ENCODE measurements around the gene LIME1.

Gene LIME1

DNA sequence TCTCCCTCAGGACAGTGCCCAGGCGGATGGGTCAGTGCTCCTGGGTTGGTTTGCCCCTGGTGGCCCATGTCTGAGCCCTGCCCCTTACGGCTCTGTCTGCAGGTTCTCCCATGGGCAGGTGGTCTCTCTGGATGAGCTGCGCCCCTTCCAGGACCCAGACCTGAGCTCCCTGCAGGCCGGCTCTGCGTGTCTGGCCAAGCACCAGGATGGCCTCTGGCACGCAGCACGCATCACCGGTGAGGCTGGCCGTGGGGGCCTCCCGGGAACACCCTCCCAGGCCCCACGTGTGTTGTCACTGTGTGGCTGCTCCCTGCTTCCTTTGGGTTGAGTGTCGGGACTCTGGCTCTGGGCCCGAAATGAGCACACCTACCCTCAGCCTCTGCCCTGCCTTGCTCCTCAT, 3.3 kb upstream of the LIME1 start:
- H3K27me3 ChIP-seq (replicated peaks; ENCODE audit: control insufficient read depth, insufficient read depth, low read length) = no peaks in the 10 kb centered on the region

DNA sequence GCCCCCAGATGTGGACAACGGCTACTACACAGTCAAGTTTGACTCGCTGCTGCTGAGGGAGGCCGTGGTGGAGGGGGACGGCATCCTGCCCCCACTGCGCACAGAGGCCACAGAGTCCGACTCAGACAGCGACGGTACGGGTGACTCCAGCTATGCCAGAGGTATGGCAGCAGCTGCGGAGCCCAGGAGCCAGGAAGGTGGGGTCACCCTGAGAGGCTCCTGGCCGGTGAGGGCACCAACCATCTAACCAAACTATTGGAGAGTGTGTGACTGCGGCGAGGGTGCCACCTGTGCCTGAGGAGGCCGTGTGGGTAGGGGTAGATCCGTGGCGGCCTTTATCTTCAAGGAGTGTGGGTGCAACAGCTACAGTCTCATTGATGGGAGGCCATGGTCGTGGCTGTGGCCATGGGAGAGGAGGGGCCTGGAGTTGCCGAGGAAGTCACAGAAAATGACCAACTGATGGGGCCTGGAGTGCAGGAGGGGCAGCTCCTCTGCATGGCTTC, 2.8 kb upstream of the LIME1 start:
- Histone ChIP-seq H3K27me3 (replicated peaks; ENCODE audit: control insufficient read depth, insufficient read depth, low read length) (no peaks in the 10 kb centered on the region), H3K36me3 (ENCODE audit: control insufficient read depth, insufficient read depth, low read length) (peaks cover 26% of the 10 kb centered on the region), H3K4me3 (replicated peaks; ENCODE audit: low read depth, low read length) (no peak overlapping the region)
- DNase-seq (ENCODE audit: extremely low read depth, insufficient read length) = no peak
- TF ChIP-seq, protein P1, sequence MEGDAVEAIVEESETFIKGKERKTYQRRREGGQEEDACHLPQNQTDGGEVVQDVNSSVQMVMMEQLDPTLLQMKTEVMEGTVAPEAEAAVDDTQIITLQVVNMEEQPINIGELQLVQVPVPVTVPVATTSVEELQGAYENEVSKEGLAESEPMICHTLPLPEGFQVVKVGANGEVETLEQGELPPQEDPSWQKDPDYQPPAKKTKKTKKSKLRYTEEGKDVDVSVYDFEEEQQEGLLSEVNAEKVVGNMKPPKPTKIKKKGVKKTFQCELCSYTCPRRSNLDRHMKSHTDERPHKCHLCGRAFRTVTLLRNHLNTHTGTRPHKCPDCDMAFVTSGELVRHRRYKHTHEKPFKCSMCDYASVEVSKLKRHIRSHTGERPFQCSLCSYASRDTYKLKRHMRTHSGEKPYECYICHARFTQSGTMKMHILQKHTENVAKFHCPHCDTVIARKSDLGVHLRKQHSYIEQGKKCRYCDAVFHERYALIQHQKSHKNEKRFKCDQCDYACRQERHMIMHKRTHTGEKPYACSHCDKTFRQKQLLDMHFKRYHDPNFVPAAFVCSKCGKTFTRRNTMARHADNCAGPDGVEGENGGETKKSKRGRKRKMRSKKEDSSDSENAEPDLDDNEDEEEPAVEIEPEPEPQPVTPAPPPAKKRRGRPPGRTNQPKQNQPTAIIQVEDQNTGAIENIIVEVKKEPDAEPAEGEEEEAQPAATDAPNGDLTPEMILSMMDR (IDR thresholded peaks at IDR 0.05; ENCODE audit: insufficient read depth, low read length, poor library complexity, severe bottlenecking) = no peak

More for the DNA sequence above, 3.3 kb upstream of the LIME1 start:
- DNase-seq (ENCODE audit: extremely low read depth, insufficient read length) = no peak
- Histone ChIP-seq H3K36me3 (ENCODE audit: control insufficient read depth, insufficient read depth, low read length) (peaks cover 26% of the 10 kb centered on the region), H3K4me3 (replicated peaks; ENCODE audit: low read depth, low read length) (no peak overlapping the region)
- TF ChIP-seq, protein P1 (IDR thresholded peaks at IDR 0.05; ENCODE audit: insufficient read depth, low read length, poor library complexity, severe bottlenecking) = no peak

DNA sequence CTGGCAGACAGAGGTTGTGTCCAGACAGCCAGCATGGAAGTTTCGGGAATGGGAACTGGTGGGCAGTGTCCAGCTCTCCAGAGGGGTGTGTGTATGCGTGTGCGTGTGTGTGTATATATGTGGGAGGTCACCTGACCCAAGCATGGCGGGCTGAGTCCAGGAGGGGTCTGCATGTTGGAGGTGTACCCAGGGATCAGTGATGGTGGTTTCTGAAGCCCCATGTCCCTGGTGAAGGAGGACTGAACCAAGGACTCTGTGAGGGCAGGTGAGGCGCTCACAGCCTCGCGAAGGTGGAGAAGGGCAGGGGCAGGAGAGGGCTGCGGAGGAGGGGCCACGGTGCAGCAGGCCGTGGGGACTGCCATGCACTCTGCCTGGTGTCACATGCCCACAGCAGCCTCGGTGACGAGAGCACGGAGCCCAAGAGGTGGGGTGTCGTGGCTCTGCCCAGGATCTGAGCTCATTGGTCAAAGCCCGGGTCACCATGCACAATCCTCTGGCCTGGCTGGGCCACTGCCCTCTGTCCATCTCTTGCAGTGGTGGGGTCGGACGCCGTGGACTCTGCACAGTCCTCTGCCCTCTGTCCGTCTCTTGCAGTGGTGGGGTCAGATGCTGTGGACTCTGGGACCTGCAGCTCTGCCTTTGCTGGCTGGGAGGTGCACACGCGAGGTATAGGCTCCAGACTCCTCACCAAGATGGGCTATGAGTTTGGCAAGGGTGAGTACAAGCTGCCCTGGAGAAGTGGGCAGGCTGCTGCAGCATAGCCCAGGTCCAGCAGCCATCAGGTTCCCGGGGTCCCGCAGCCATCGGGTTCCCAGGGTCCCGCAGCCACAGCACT, 2.1 kb upstream of the LIME1 start:
- Histone ChIP-seq H3K4me3 (replicated peaks; ENCODE audit: low read depth, low read length) (no peak overlapping the region), H3K36me3 (ENCODE audit: control insufficient read depth, insufficient read depth, low read length) (peaks cover 26% of the 10 kb centered on the region), H3K27me3 (replicated peaks; ENCODE audit: control insufficient read depth, insufficient read depth, low read length) (no peaks in the 10 kb centered on the region)
- no peak for DNase-seq (ENCODE audit: extremely low read depth, insufficient read length)
- TF ChIP-seq, protein P1 (IDR thresholded peaks at IDR 0.05; ENCODE audit: insufficient read depth, low read length, poor library complexity, severe bottlenecking) = no peak

DNA sequence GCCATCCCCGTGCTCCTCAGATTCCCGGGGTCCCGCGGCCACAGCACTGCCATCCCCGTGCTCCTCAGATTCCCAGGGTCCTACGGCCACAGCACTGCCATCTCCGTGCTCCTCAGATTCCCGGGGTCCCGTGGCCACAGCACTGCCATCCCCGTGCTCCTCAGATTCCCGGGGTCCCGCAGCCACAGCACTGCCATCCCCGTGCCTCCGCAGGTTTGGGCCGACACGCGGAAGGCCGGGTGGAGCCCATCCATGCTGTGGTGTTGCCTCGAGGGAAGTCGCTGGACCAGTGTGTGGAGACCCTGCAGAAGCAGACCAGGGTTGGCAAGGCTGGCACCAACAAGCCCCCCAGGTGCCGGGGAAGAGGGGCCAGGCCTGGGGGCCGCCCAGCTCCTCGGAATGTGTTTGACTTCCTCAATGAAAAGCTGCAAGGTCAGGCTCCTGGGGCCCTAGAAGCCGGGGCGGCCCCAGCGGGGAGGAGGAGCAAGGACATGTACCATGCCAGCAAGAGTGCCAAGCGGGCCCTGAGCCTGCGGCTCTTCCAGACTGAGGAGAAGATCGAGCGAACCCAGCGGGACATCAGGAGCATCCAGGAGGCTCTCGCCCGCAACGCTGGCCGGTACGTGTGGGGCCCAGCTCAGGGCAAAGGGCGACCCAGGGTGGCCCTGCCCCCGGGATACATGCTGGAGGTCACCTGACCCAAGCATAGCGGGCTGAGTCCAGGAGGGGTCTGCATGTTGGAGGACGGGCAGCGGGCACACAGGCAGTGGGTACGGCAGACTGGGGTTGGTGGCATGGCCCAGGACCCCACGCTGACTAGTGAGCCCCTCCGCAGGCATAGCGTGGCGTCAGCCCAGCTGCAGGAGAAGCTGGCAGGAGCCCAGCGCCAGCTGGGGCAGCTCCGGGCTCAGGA, 1.3 kb upstream of the LIME1 start:
- no peak overlapping the region for H3K4me3 ChIP-seq (replicated peaks; ENCODE audit: low read depth, low read length)
- TF ChIP-seq, protein P1 (IDR thresholded peaks at IDR 0.05; ENCODE audit: insufficient read depth, low read length, poor library complexity, severe bottlenecking) = no peak
- peaks cover 23% of the 10 kb centered on the region for H3K36me3 ChIP-seq (ENCODE audit: control insufficient read depth, insufficient read depth, low read length)
- no peak for DNase-seq (ENCODE audit: extremely low read depth, insufficient read length)
- H3K27me3 ChIP-seq (replicated peaks; ENCODE audit: control insufficient read depth, insufficient read depth, low read length) = no peaks in the 10 kb centered on the region

DNA sequence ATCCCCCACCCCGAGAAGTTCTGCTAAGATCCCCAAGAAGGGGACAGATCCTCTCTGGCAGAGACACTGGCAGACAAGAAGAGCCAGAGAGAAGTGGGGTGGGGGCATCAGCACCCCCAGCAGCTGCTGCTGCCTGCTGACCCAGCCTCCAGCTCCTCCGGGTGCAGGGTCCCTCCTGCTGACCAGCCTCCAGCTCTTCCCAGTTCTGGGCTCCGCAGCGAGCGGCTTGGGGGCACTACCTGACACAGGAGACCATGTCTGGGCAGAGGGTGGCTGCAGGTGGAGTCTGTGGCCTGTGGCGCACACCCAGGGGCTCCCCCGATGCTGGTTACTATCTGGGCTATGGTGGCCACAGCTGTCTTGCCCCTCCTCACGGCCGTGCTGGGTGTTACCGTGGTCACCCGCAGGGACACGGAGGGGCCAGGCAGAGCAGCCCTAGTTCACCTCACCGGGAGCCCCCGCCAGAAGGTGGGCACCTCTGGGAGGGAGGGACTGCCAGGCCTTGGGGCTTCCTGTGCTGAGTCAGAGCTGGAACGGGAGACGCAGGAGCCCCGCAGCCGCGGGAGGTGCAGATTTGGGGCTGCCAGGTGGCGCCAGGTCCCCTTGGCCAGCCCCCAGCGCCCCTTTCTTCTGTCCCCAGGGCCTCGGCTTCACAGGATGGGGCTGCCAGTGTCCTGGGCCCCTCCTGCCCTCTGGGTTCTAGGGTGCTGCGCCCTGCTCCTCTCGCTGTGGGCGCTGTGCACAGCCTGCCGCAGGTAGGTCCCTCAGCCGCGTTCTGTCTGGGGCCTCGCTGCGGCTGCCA, 630 bp downstream of the LIME1 start:
- DNase-seq (ENCODE audit: extremely low read depth, insufficient read length) = peak; percentile 80
- Histone ChIP-seq H3K4me3 (replicated peaks; ENCODE audit: low read depth, low read length) (peak overlapping the region; percentile 65), H3K27me3 (replicated peaks; ENCODE audit: control insufficient read depth, insufficient read depth, low read length) (no peaks in the 10 kb centered on the region), H3K36me3 (ENCODE audit: control insufficient read depth, insufficient read depth, low read length) (peaks cover 21% of the 10 kb centered on the region)
- TF ChIP-seq, protein P1 (IDR thresholded peaks at IDR 0.05; ENCODE audit: insufficient read depth, low read length, poor library complexity, severe bottlenecking) = no peak
